GM18873 (cell line): Measurements from ENCODE around the gene FKBP5.
"Not testable (repeated sequence)": the region's sequence is repeated elsewhere in the genome, so short reads cannot be mapped to it uniquely, and the experiment has no call there.

Experiments used
- ATAC-seq: cut with Tn5 transposase; IDR thresholded peaks from one replicate; pipeline ENCODE4 v1.9.1; 2021; ENCODE audit warnings: mild to moderate bottlenecking, moderate library complexity, moderate number of reproducible peaks; ENCODE audit not compliant: unreplicated experiment, low FRiP score

The FKBP5 gene

DNA sequence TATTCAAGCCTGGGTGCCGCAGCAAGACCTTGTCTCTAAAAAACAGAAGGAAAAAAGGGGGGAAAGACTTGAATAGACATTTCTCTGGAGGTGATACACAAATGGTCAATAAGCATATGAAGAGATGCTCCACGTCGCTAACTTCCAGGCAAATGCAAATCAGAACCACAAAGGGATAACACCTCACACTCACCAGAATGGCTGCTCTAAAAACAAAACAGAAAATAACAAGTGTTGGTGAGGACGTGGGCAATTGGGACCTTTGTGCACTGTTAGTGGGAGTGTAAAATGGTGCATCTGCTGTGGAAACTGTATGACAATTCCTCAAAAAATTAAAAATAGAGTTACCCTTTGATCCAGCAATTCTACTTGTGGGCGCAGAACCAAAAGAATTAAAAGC, 127.6 kb downstream of the FKBP5 start:
- no peak for ATAC-seq

DNA sequence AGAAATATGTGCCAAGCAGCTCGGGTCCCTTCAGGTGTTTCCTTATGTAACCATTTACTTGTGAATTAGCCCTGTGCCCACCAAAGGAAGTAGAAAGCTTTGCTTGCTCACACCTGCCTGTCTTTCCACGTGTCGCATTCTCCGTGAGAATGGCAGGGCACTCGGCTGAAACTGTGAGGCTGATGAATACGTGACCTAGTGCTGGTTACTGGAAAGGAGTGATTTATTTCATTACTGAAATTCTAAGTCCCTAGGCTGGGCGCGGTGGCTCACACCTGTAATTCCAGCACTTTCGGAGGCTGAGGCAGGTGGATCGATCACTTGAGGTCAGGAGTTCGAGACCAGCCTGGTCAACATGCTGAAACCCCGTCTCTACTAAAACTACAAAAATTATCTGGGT, 130.1 kb downstream of the FKBP5 start:
- no peak for ATAC-seq

DNA sequence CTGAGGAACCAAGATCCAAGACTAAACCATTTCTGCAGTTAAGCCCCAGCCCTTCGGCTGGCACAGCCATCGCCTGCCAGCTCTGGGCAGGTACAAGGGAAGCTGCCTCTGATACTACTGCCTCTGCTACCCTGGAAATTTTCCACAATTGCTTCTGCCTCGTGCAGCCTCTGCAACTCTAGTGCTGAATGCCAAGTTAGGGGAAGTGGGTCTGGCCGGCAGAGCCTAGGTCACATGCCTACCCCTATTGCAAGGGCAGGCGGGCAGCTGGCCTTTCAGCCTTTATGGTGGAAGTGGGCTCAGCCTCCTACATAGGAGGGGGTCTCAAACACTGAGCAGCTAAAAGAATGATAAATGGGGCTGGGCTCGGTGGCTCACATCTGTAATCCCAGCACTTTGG, 131.5 kb downstream of the FKBP5 start:
- ATAC-seq = no peak

DNA sequence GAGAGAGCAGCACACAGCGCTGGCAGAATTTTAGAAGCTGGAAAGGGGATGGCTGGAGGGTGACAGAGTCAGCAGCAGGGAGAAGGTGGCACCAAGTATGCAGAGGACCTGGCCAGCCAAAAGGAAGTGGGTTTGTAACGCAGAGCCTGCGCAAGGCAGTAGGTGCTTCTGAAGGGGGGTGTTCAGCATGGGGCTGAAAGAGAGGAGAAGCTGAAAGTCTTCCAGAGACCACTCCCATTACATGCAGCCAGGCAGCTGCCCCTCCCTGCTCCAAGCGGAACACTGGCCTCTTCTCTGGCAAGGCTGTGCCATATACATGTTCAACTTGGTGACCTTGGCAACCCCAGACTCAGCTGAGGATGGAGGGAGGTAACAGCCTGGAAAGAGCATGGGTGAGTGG, 133.9 kb downstream of the FKBP5 start:
- ATAC-seq = no peak

GRCh38 chr6:35553315-35553714, 135.4 kb downstream of the FKBP5 start:
- ATAC-seq = no peak

DNA sequence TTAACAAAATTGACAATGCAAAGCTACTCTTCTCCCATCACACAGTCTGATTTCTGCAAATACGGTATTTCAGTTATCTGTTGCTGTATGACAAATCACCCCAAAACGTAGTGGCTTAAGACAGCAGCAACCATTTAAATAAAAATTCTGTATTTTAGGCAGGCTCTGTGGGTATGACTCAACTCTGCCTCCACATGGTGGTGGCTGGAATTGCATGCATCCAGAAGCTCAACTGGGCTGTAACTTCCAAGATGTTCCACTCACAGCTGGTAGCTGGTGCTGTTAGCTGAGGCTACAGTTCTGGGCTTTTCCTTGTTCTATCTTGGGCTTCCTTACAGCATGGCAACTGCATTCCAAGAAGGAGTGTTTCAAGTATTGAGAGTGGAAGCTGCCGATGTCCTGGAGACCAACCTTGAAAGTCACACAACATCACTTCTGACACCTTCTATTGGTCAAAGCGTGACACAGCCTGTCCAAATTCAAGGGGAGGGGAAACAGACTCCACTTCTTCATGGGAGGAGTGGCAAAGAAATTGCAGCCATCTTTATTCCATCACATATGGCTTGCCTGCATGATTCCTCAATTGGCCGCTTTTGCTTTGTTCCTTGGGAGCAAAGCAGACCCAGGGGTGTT, 136.3 kb downstream of the FKBP5 start:
- no peak for ATAC-seq

GRCh38 chr6:35550437-35550836, 138.3 kb downstream of the FKBP5 start:
- ATAC-seq = no peak

- ATAC-seq = no peak
Measured at GRCh38 chr6:35547676-35548075, 141.0 kb downstream of the FKBP5 start.

DNA sequence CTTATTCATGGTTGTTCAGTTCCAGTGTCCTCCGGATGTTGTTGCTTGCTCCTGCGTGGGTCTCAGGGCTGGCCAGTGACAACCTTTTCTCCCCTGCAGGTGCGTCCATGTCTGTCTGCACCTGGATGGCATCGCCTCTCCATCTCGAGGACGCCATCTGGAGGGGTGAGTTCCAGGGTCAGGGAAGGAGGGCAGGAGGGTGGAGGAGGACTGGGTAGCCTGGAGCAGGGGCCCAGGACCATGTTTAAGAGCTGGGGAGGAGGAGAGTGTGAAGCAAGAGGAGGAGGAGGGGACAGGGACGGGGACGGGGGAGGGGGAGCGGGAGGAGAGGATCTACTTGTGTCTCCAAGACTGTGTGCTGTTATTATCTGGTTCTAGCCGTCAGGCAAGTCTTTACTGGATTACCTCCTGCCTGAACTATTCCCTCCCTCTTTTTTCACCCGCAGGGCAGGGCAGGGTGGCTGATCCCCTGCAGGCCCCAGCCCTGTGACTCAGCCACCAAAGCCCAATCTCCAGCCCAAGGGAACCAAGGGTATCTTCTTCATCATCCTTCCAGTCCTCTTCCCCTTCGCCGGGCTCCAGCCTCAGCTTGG, 143.8 kb downstream of the FKBP5 start:
- no peak for ATAC-seq

DNA sequence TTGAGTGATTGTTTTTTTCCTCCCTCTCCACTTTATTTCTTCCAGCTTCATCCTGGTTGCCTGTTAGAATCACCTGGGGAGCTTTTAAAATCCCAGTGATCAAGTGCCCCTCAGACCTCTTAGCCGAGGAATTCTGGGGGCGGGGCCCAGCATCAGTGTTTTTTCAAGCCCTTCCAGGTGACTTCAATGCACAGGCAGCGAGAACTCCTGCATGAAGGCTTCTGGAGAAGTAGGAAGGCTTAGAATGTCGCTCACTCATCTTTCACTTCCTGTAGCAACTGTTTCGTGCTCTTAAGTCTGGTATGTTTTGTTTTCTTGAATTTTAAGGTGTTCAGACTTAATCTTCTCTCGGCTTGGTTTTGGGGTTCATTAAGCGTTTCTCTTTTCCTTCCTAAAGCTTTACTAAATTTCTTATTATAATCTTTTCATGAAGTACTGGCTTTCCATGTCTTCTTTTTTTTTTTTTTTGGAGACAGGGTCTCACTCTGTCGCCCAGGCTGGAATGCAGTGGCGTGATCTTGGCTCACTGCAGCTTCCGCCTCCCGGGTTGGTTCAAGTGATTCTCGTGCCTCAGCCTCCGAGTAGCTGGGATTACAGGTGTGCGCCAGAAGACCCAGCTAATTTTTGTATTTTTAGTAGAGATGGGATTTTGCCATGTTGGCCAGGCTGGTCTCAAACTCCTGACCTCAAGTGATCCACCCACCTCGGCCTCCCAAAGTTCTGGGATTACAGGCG, 145.1 kb downstream of the FKBP5 start:
- no peak for ATAC-seq

DNA sequence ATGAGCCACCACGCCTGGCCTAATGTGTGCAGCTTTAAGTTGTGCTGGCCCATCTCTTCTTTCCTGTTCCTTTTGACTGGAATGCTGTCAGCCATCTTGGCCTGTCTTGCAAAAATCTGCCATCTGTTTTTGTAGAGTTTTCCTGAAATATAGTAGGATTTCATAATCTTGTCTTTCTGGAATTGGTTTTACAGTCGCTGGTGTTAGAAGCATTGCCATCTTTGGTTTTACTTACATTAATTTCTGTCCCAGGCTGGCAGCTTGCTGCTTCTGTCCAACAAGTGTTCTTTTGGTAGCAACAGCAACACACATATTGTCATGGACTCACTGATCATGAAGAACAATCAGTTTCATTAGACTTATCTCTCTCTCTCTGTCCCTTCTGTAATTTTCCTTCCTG, 146.9 kb downstream of the FKBP5 start:
- ATAC-seq = no peak

DNA sequence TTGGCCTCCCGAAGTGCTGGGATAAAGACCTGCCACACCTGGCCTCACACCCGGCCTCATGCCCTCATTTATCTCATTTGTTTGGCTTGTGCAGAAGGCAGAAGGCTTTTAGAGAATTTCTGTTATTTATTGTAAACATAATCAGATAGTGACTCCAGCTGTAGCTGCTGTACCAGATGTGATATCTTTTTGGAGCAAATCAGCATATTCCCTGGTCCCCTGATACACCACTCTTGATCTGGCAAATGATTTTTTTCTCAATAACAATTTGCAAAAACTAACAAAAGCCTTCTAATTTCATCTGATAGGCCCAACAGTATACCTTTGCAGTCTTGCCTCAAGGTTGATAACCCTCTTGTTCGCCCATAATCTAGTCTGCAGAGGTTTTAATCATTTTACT, 149.5 kb downstream of the FKBP5 start:
- no peak for ATAC-seq

DNA sequence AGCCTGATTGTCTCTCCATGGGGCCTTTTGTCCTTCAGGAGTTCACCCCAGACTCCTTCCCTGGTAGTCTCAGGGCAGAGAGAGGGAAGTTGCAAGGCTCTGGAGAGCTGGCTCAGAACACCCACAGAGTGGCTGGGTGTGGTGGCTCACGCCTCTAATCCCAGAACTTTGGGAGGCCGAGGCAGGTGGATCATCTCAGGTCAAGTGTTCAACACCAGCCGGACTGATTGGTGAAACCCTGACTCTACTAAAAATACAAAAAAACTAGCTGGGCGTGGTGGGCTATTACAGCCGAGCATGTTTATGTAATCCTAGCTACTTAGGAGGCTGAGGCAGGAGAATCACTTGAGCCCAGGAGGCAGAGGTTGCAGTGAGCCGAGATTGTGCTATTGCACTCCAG, 152.9 kb downstream of the FKBP5 start:
- ATAC-seq = not testable (repeated sequence)

DNA sequence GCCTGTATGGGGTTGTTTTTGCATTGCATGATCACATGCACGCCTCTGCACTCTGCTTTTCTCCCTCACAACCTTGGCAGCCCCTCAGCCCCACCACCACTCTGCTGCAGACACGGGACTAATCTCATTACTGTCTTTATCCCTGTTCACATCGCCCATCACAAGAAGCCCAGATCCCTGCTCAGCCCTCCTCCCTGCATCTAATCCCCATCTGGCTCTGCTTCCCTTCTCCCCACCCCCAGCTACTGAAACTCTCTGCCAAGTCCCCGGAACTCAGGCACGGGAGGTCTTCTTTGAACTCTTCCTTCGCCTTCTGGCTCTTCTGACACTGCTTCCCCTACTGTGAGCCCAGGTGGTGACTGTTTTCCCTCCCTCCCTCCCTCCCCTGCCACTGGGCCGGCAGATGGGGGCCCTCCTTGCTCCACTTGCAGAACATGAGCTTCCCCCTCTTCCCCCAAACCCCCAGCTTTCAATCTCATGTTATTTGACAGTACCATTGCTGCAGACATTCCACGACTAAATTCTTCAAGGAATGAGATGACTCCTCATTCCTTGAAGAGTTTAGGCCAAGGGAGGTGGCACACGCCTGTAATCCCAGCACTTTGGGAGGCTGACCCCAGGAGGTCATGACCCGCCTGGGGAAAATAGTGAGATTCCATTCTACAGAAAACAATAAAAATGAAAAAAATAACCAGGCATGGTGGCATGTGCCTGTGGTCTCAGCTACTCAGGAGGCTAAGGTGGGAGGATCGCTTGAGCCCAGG, 154.1 kb downstream of the FKBP5 start:
- no peak for ATAC-seq

- no peak for ATAC-seq
Measured at GRCh38 chr6:35533981-35534380, 154.7 kb downstream of the FKBP5 start.

GRCh38 chr6:35532126-35532525, 156.6 kb downstream of the FKBP5 start:
- no peak for ATAC-seq

DNA sequence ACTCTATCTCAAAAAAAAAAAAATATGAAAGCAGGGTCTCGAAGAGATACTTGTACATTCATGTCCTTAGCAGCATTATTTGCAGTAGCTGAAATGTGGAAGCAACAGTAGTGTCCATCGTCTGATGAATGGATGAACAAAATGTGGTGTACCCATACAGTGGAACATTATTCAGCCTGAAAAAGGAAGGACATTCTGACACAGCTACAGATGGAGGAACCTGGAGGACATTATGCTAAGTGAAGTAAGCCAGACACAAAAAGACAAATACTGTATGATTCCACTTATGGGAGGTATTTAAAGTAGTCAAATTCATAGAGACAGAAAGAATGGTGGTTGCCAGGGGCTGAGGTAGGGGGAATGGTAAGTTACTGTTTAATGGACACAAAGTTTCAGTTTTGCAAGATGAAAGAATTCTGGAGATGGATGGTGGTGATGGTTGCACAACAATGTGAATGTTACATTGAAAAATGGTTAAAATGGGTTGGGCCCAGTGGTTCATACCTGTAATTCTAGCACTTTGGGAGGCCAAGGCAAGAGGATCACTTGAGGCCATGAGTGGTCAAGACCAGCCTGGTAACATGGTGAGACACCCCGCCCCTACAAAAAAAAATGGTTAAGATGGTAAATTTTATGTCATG, 164.2 kb downstream of the FKBP5 start:
- ATAC-seq = no peak
